Keratinocyte (primary cell): ENCODE measurements around the gene LLGL1.

ENCODE experiments used
- CTCF ChIP-seq, 3 experiments: IDR thresholded peaks in 1 of 3; conservative IDR thresholded peaks in 1 of 3; optimal IDR thresholded peaks in 1 of 3; 2 replicates in 2 of 3; 3 replicates in 1 of 3; pipeline versions ENCODE3 to v1.5.1; 2011; ENCODE audit warnings: low read length in 3 of 3, mild to moderate bottlenecking in 3 of 3, moderate library complexity in 2 of 3, control low read depth in 1 of 3, inconsistent platforms in 1 of 3; ENCODE audit not compliant: insufficient read depth in 2 of 3; ENCODE audit errors: extremely low read depth in 1 of 3
- EZH2 ChIP-seq: IDR thresholded peaks from one replicate; pipeline ENCODE4 v1.6.1; 2012; ENCODE audit warnings: inconsistent platforms, mild to moderate bottlenecking, low read length, moderate library complexity

- no peak for TF ChIP-seq EZH2
- TF ChIP-seq CTCF (optimal IDR thresholded peaks at IDR 0.05 in 1 of 3, IDR thresholded peaks at IDR 0.05 in 1 of 3, conservative IDR thresholded peaks at IDR 0.05 in 1 of 3; ENCODE audit: extremely low read depth in 1 of 3, insufficient read depth in 2 of 3, low read length in 3 of 3) = no peak
Measured at GRCh38 chr17:18227635-18228034, 2.2 kb downstream of the LLGL1 start.
